Neuronal stem cell (in vitro differentiated cells): ENCODE data around the gene DDX59.
A peak's percentile ranks its signal among the peaks of the same experiment; 100 is the strongest.

Experiments used
- DNase-seq: peaks from one replicate; pipeline ENCODE4 v3.0.0-alpha.2; 2013; ENCODE audit warnings: low spot score
- H2AFZ ChIP-seq: one replicate; pipeline ENCODE4 v1.6.1; 2013; ENCODE audit warnings: mild to moderate bottlenecking, low read length, inconsistent platforms
- H2AK5ac ChIP-seq: 2 replicates; pipeline ENCODE4 v1.6.1; 2013; ENCODE audit warnings: low read depth, mild to moderate bottlenecking, inconsistent platforms, low read length, moderate library complexity, mixed read lengths
- H2BK120ac ChIP-seq: 2 replicates; pipeline ENCODE4 v1.6.1; 2013; ENCODE audit warnings: low read depth, mild to moderate bottlenecking, inconsistent platforms, low read length, moderate library complexity, mixed read lengths
- H2BK12ac ChIP-seq: one replicate; pipeline ENCODE4 v1.6.1; 2013; ENCODE audit warnings: low read length, inconsistent platforms
- H2BK15ac ChIP-seq: 2 replicates; pipeline ENCODE4 v1.6.1; 2013; ENCODE audit warnings: mild to moderate bottlenecking, low read length, inconsistent platforms, mixed read lengths
- H2BK5ac ChIP-seq: one replicate; pipeline ENCODE4 v1.6.1; 2013; ENCODE audit warnings: inconsistent platforms, mild to moderate bottlenecking, low read length, moderate library complexity
- H3K14ac ChIP-seq: one replicate; pipeline ENCODE4 v1.6.1; 2013; ENCODE audit warnings: low read length, inconsistent platforms
- H3K18ac ChIP-seq: 2 replicates; pipeline ENCODE4 v1.6.1; 2013; ENCODE audit warnings: low read length, inconsistent platforms
- H3K23ac ChIP-seq: 2 replicates; pipeline ENCODE4 v1.6.1; 2013; ENCODE audit warnings: low read depth, mild to moderate bottlenecking, mixed read lengths, low read length, inconsistent platforms; ENCODE audit not compliant: poor library complexity
- H3K27ac ChIP-seq: replicated peaks from 3 replicates; pipeline ENCODE4 v1.5.1; 2013; ENCODE audit warnings: low read length, inconsistent platforms
- H3K27me3 ChIP-seq, 3 experiments: 2 replicates each; pipeline ENCODE4 v1.6.1; 2013; ENCODE audit warnings: low read length in 3 of 3, mild to moderate bottlenecking in 2 of 3, inconsistent platforms in 1 of 3, low read depth in 1 of 3, mixed read lengths in 1 of 3, moderate library complexity in 1 of 3; ENCODE audit not compliant: control insufficient read depth in 3 of 3, insufficient read depth in 3 of 3
- H3K36me3 ChIP-seq, 2 donors: replicated peaks in 1 of 2; 2 replicates each; pipeline ENCODE4 v1.6.1; 2013; ENCODE audit warnings: low read length in 2 of 2; ENCODE audit not compliant: control insufficient read depth in 2 of 2, insufficient read depth in 2 of 2
- H3K4ac ChIP-seq: 2 replicates; pipeline ENCODE4 v1.6.1; 2013; ENCODE audit warnings: inconsistent platforms, mild to moderate bottlenecking, low read length, moderate library complexity
- H3K4me1 ChIP-seq, 2 donors: 1 replicate in 1 of 2; 2 replicates in 1 of 2; pipeline ENCODE4 v1.6.1; 2013; ENCODE audit warnings: low read length in 2 of 2, low read depth in 1 of 2; ENCODE audit not compliant: control insufficient read depth in 2 of 2, insufficient read depth in 1 of 2
- H3K4me2 ChIP-seq: one replicate; pipeline ENCODE4 v1.6.1; 2013; ENCODE audit warnings: mild to moderate bottlenecking, low read length, inconsistent platforms; ENCODE audit not compliant: insufficient read depth, poor library complexity, severe bottlenecking
- H3K4me3 ChIP-seq, 2 donors: 2 replicates each; pipeline ENCODE4 v1.5.1; 2013; ENCODE audit warnings: low read length in 2 of 2, mild to moderate bottlenecking in 2 of 2, inconsistent platforms in 1 of 2, moderate library complexity in 1 of 2
- H3K79me1 ChIP-seq: one replicate; pipeline ENCODE4 v1.6.1; 2013; ENCODE audit warnings: low read depth, mild to moderate bottlenecking, inconsistent platforms, low read length, moderate library complexity
- H3K9ac ChIP-seq: one replicate; pipeline ENCODE4 v1.6.1; 2013; ENCODE audit warnings: mild to moderate bottlenecking, low read depth, low read length, inconsistent platforms; ENCODE audit not compliant: poor library complexity
- H3K9me3 ChIP-seq, 2 donors: replicated peaks in 1 of 2; 2 replicates each; pipeline versions ENCODE3 to v1.6.1; 2013; ENCODE audit warnings: low read length in 2 of 2, mild to moderate bottlenecking in 2 of 2, inconsistent platforms in 1 of 2, low read depth in 1 of 2, mixed read lengths in 1 of 2, moderate library complexity in 1 of 2; ENCODE audit not compliant: control insufficient read depth in 2 of 2, insufficient read depth in 1 of 2
- H4K8ac ChIP-seq: one replicate; pipeline ENCODE4 v1.6.1; 2013; ENCODE audit warnings: low read depth, mild to moderate bottlenecking, inconsistent platforms, low read length, moderate library complexity
- H4K91ac ChIP-seq: one replicate; pipeline ENCODE4 v1.6.1; 2013; ENCODE audit warnings: low read length, low read depth, mild to moderate bottlenecking, inconsistent platforms; ENCODE audit not compliant: poor library complexity
- WGBS, 2 donors: extraction: QIAGEN DNeasy Blood & Tissue Kit; methylation state at CpG; one replicate each; pipeline ENCODE4 v1.1.7; 2013; ENCODE audit warnings: missing lambda C conversion rate in 2 of 2, mixed read lengths in 1 of 2; ENCODE audit not compliant: insufficient read length in 2 of 2, insufficient replicate concordance in 1 of 2; ENCODE audit errors: extremely low coverage in 2 of 2; 5-methylcytosine and 5-hydroxymethylcytosine counted together

DDX59 gene

GRCh38 chr1:200699871-200700270 lies 30.2 kb upstream of the DDX59 start:
- H2AFZ ChIP-seq, result peak overlapping the region; percentile 52

GRCh38 chr1:200694738-200695137 lies 25.0 kb upstream of the DDX59 start:
- H3K18ac ChIP-seq, result no peak overlapping the region
- no peak overlapping the region for H3K4ac ChIP-seq
- peak overlapping the region; percentile 21 for H2AFZ ChIP-seq
- no peak overlapping the region for H2BK12ac ChIP-seq
- H4K8ac ChIP-seq, result no peak overlapping the region
- H3K27me3 ChIP-seq, result no peaks in the 10 kb centered on the region
- no peak overlapping the region for H3K14ac ChIP-seq
- no CpG with 5 or more reads among the region's 3 CpGs for WGBS, 2 donors
- no peak overlapping the region for H3K23ac ChIP-seq
- no peak for DNase-seq
- H3K4me1 ChIP-seq, result no peaks in the 10 kb centered on the region
- H2BK120ac ChIP-seq, result no peak overlapping the region
- H3K9me3 ChIP-seq, result no peaks in the 10 kb centered on the region
- no peaks in the 10 kb centered on the region for H3K79me1 ChIP-seq
- H2AK5ac ChIP-seq, result no peak overlapping the region
- H2BK15ac ChIP-seq, result no peak overlapping the region
- no peaks in the 10 kb centered on the region for H3K36me3 ChIP-seq
- H4K91ac ChIP-seq, result no peak overlapping the region
- no peak overlapping the region for H2BK5ac ChIP-seq
- H3K4me3 ChIP-seq, result no peak overlapping the region
- no peak overlapping the region for H3K4me2 ChIP-seq
- H3K27ac ChIP-seq, result no peak overlapping the region
- H3K9ac ChIP-seq, result no peak overlapping the region

More at GRCh38 chr1:200699871-200700270, 30.2 kb upstream of the DDX59 start:
- Histone ChIP-seq H3K4me2 (no peak overlapping the region), H2AK5ac (no peak overlapping the region), H3K14ac (no peak overlapping the region), H3K79me1 (no peaks in the 10 kb centered on the region), H4K91ac (no peak overlapping the region), H3K4me1 (no peaks in the 10 kb centered on the region), H3K9me3 (no peaks in the 10 kb centered on the region), H3K9ac (no peak overlapping the region), H3K27me3 (no peaks in the 10 kb centered on the region), H2BK5ac (no peak overlapping the region), H3K4ac (no peak overlapping the region), H2BK15ac (no peak overlapping the region), H3K18ac (no peak overlapping the region), H3K4me3 (no peak overlapping the region), H4K8ac (no peak overlapping the region), H3K36me3 (no peaks in the 10 kb centered on the region), H3K27ac (no peak overlapping the region), H3K23ac (no peak overlapping the region), H2BK12ac (no peak overlapping the region), H2BK120ac (no peak overlapping the region)
- no peak for DNase-seq
- WGBS, 2 donors, result no CpG with 5 or more reads among the region's 1 CpG

- no peak overlapping the region for H2AK5ac ChIP-seq
- no peak overlapping the region for H3K14ac ChIP-seq
- H3K4me2 ChIP-seq, result no peak overlapping the region
- no peak overlapping the region for H2BK120ac ChIP-seq
- H3K9me3 ChIP-seq, result no peaks in the 10 kb centered on the region
- H3K18ac ChIP-seq, result no peak overlapping the region
- no peaks in the 10 kb centered on the region for H3K79me1 ChIP-seq
- H4K8ac ChIP-seq, result no peak overlapping the region
- no peak overlapping the region for H2BK12ac ChIP-seq
- H3K27me3 ChIP-seq, result no peaks in the 10 kb centered on the region
- no peak overlapping the region for H2BK15ac ChIP-seq
- H3K36me3 ChIP-seq, result no peaks in the 10 kb centered on the region
- DNase-seq, result no peak
- H3K27ac ChIP-seq, result no peak overlapping the region
- no peak overlapping the region for H3K4ac ChIP-seq
- H3K4me1 ChIP-seq, result no peaks in the 10 kb centered on the region
- no peak overlapping the region for H2BK5ac ChIP-seq
- no peak overlapping the region for H2AFZ ChIP-seq
- no peak overlapping the region for H3K23ac ChIP-seq
- no peak overlapping the region for H4K91ac ChIP-seq
- H3K4me3 ChIP-seq, result no peak overlapping the region
- no peak overlapping the region for H3K9ac ChIP-seq
Measured at GRCh38 chr1:200693327-200693726, 23.6 kb upstream of the DDX59 start.

GRCh38 chr1:200692316-200692715 lies 22.6 kb upstream of the DDX59 start:
- H2BK120ac ChIP-seq, result no peak overlapping the region
- H3K4me2 ChIP-seq, result no peak overlapping the region
- H3K27me3 ChIP-seq, result no peaks in the 10 kb centered on the region
- H3K9me3 ChIP-seq, result no peaks in the 10 kb centered on the region
- no peak overlapping the region for H3K9ac ChIP-seq
- no peak overlapping the region for H3K27ac ChIP-seq
- no peaks in the 10 kb centered on the region for H3K36me3 ChIP-seq
- no peak overlapping the region for H2AK5ac ChIP-seq
- no peak overlapping the region for H2BK12ac ChIP-seq
- no peak overlapping the region for H3K18ac ChIP-seq
- WGBS, 2 donors, result no CpG with 5 or more reads among the region's 1 CpG
- no peak overlapping the region for H4K8ac ChIP-seq
- no peaks in the 10 kb centered on the region for H3K79me1 ChIP-seq
- no peak overlapping the region for H2BK5ac ChIP-seq
- no peak overlapping the region for H4K91ac ChIP-seq
- no peak overlapping the region for H2AFZ ChIP-seq
- H3K4me3 ChIP-seq, result no peak overlapping the region
- no peak overlapping the region for H3K4ac ChIP-seq
- H3K23ac ChIP-seq, result no peak overlapping the region
- H3K4me1 ChIP-seq, result no peaks in the 10 kb centered on the region
- no peak overlapping the region for H3K14ac ChIP-seq
- DNase-seq, result no peak
- no peak overlapping the region for H2BK15ac ChIP-seq
